Measurements from ENCODE around the gene SWI5.
"Not testable (repeated sequence)": the region's sequence is repeated elsewhere in the genome, so short reads cannot be mapped to it uniquely, and the experiment has no call there.

SWI5 gene

GRCh38 chr9:128275198-128276007, 673 bp upstream of the SWI5 start, which contains the start of gene GOLGA2:
GOLGA2 (minus strand) TSS chr9:128276007; CDS start chr9:128275976, 31 bp downstream.
- DNase-seq (ENCODE audit: low read depth in 1 of 2, low spot score in 1 of 2) = peak; percentile 60 to 67
- no peak for TF ChIP-seq JUND (IDR thresholded peaks at IDR 0.05; ENCODE audit: low read depth)
- in situ Hi-C loops (cut with HindIII; ENCODE audit: low pct_unique_long_range_greater_than_20kb, low sequenced_read_pairs) = no loop called here

GRCh38 chr9:128276574-128277270, 646 bp downstream of the SWI5 start:
- DNase-seq (ENCODE audit: low read depth in 1 of 2, low spot score in 1 of 2) = no peak
- in situ Hi-C loops (cut with HindIII; ENCODE audit: low pct_unique_long_range_greater_than_20kb, low sequenced_read_pairs) = no loop called here
- no peak for TF ChIP-seq JUND (IDR thresholded peaks at IDR 0.05; ENCODE audit: low read depth)

- DNase-seq (ENCODE audit: low read depth in 1 of 2, low spot score in 1 of 2); in situ Hi-C loops (cut with HindIII; ENCODE audit: low pct_unique_long_range_greater_than_20kb, low sequenced_read_pairs): not testable (repeated sequence)
Observed at GRCh38 chr9:128279088-128280073, 3.3 kb downstream of the SWI5 start.

DNA sequence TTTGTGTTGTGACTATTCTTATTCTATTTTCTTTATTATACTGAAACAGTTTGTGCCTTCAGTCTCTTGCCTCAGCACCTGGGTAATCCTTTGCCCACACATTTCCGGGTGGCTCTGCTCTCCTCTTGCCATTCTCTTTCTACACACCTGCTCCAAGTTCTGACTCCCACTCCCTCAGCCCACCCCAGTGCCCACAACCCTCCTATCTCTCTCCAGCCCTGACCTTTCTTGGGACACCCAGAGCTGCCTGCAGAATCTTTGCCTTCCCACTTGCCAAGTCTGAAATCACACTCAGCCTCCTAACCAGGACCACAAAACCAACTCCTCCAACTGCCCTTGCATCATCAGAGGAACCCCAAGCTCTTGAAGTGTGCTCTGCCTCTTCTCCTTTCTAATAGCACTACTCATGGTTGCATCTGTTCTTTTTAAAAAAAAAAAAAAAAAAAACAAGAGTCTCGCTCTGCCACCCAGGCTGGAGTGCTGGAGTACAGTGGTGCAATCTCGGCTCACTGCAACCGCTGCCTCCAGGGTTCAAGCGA, 4.1 kb downstream of the SWI5 start:
- no peak for TF ChIP-seq JUND (IDR thresholded peaks at IDR 0.05; ENCODE audit: low read depth)
- DNase-seq (ENCODE audit: low read depth in 1 of 2, low spot score in 1 of 2) = no peak
- in situ Hi-C loops (cut with HindIII; ENCODE audit: low pct_unique_long_range_greater_than_20kb, low sequenced_read_pairs) = no loop called here

GRCh38 chr9:128282500-128282899, 6.4 kb downstream of the SWI5 start:
- no peak for DNase-seq (ENCODE audit: low read depth in 1 of 2, low spot score in 1 of 2)
- TF ChIP-seq JUND (IDR thresholded peaks at IDR 0.05; ENCODE audit: low read depth) = no peak
- in situ Hi-C loops (cut with HindIII; ENCODE audit: low pct_unique_long_range_greater_than_20kb, low sequenced_read_pairs) = no loop called here

DNA sequence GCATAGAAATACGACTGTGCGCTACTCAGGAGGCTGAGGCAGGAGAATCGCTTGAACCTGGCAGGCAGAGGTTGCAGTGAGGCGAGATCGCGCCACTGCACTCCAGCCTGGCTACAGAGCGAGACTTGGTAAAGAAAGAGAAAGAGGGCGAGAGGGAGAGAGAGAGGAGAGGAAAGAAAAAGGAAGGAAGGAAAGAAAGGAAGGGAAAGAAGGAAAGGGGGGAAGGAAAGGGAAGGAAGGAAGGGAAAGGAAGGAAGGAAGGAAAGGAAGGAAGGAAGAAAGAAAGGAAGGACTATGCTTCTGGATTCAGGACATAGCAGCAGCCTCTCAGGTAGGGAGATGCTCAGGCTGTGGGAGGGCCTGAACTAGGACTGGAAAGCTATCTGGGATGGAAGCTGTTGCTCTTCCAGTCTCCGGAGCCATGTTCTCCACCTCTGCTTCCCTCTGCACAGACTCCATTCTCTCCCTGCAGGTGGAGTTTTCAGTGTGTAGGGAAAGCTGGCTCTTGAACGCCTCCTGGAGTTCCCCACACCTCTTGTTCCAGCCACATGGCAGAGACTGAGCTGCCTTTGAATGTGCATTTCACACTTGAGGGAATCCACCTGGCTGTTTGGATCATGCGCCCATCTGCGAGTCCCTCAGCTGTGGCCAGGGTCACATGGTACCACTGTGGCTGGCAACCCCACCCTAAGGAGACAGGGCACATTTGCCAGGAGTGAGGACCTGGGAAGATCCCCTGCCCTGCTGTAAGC, 9.1 kb downstream of the SWI5 start:
- TF ChIP-seq JUND (IDR thresholded peaks at IDR 0.05; ENCODE audit: low read depth) = no peak
- in situ Hi-C loops (cut with HindIII; ENCODE audit: low pct_unique_long_range_greater_than_20kb, low sequenced_read_pairs) = no loop called here
- no peak for DNase-seq (ENCODE audit: low read depth in 1 of 2, low spot score in 1 of 2)

GRCh38 chr9:128286440-128286839, 10.4 kb downstream of the SWI5 start:
- no peak for TF ChIP-seq JUND (IDR thresholded peaks at IDR 0.05; ENCODE audit: low read depth)
- no peak for DNase-seq (ENCODE audit: low read depth in 1 of 2, low spot score in 1 of 2)
- in situ Hi-C loops (cut with HindIII; ENCODE audit: low pct_unique_long_range_greater_than_20kb, low sequenced_read_pairs) = no loop called here

- no peak for DNase-seq (ENCODE audit: low read depth in 1 of 2, low spot score in 1 of 2)
- no peak for TF ChIP-seq JUND (IDR thresholded peaks at IDR 0.05; ENCODE audit: low read depth)
- in situ Hi-C loops (cut with HindIII; ENCODE audit: low pct_unique_long_range_greater_than_20kb, low sequenced_read_pairs) = no loop called here
Observed at GRCh38 chr9:128288273-128289004, 12.4 kb downstream of the SWI5 start.

DNA sequence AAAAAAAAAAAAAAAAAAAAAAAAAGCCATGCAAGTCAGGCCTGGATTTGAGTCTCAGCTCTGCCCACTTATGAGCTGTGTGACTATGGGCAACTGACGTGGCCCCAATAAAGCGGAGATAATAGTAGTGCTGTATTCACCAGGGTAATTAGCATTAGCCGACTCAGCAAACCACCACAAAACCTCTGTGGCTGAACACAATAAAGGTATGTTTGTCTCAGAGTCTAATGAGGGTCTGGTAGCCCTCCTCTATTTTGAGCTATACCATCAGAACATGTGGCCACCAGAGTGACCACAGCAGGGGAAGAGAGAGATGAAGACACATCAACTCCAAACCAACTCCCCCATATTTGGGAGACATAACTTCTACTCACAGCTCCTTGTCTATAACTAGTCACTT, 15.9 kb downstream of the SWI5 start:
- no peak for DNase-seq (ENCODE audit: low read depth in 1 of 2, low spot score in 1 of 2)
- no peak for TF ChIP-seq JUND (IDR thresholded peaks at IDR 0.05; ENCODE audit: low read depth)
- in situ Hi-C loops (cut with HindIII; ENCODE audit: low pct_unique_long_range_greater_than_20kb, low sequenced_read_pairs) = no loop called here

- no peak for DNase-seq (ENCODE audit: low read depth in 1 of 2, low spot score in 1 of 2)
- no peak for TF ChIP-seq JUND (IDR thresholded peaks at IDR 0.05; ENCODE audit: low read depth)
- in situ Hi-C loops (cut with HindIII; ENCODE audit: low pct_unique_long_range_greater_than_20kb, low sequenced_read_pairs) = no loop called here
Observed at GRCh38 chr9:128293091-128293490, 17.0 kb downstream of the SWI5 start.

DNA sequence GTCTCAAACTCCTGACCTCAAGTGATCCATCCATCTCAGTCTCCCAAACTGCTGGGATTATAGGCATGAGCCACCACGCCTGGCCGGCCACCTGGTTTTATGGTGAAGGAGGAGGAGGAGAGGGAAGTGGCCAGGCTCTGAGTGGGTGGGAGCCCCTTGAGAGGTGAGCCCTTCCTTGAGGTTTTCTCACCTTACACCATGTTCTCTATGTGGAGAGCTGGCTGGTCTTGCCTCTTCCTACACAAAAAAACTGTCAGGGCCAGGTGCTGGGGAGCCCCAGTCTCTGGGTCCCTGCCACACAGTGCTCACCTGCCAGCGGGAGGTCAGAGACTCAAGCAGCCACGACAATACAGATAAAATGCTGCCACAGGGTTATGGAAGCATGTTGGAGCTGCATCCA, 18.1 kb downstream of the SWI5 start:
- no peak for DNase-seq (ENCODE audit: low read depth in 1 of 2, low spot score in 1 of 2)
- in situ Hi-C loops (cut with HindIII; ENCODE audit: low pct_unique_long_range_greater_than_20kb, low sequenced_read_pairs) = no loop called here
- no peak for TF ChIP-seq JUND (IDR thresholded peaks at IDR 0.05; ENCODE audit: low read depth)

Data from T47D (cell line).